GM20000 (cell line): ENCODE results near the gene HUNK.

Experiments used
- DNase-seq: peaks from one replicate; pipeline ENCODE4 v3.0.0; 2012; ENCODE audit warnings: low spot score
- CTCF ChIP-seq: IDR thresholded peaks from 2 replicates; pipeline ENCODE4 v1.5.1; 2012; ENCODE audit warnings: mild to moderate bottlenecking, control low read depth; ENCODE audit errors: extremely low read depth, missing control alignments

HUNK gene

GRCh38 chr21:31872452-31873274 is at the start of gene HUNK:
TSS of gene HUNK (plus strand) at chr21:31873020. CDS start at chr21:31873675, 655 bp downstream.
- peak; percentile 45 for DNase-seq

GRCh38 chr21:31829736-31830472 is 42.9 kb upstream of the HUNK start:
- TF ChIP-seq CTCF, result no peak
- DNase-seq, result no peak

More at GRCh38 chr21:31872452-31873274, at the start of gene HUNK:
- TF ChIP-seq CTCF, result no peak

- DNase-seq, result no peak
- no peak for TF ChIP-seq CTCF
These were observed 42.1 kb upstream of the HUNK start for GRCh38 chr21:31830701-31831100.

GRCh38 chr21:31837041-31837440 is 35.8 kb upstream of the HUNK start:
- no peak for TF ChIP-seq CTCF
- DNase-seq, result no peak

- DNase-seq, result no peak
- TF ChIP-seq CTCF, result no peak
These were observed 35.0 kb upstream of the HUNK start for GRCh38 chr21:31837618-31838390.

- no peak for TF ChIP-seq CTCF
- no peak for DNase-seq
These were observed 34.0 kb upstream of the HUNK start for GRCh38 chr21:31838586-31839355.
